Fibroblast of skin of back (primary cell): ENCODE results near the gene RPE65.
"Not testable (repeated sequence)": the region's sequence is repeated elsewhere in the genome, so short reads cannot be mapped to it uniquely, and the experiment has no call there.

Experiments used
- DNase-seq: peaks from one replicate; pipeline ENCODE4 v3.0.0-alpha.2; 2013

The RPE65 gene

GRCh38 chr1:68453060-68453670, 3.4 kb upstream of the RPE65 start:
- DNase-seq = no peak

- no peak for DNase-seq
Observed at GRCh38 chr1:68448365-68448764, 1.4 kb downstream of the RPE65 start.

- DNase-seq = no peak
Observed at GRCh38 chr1:68445709-68446108, 4.0 kb downstream of the RPE65 start.

- DNase-seq = peak; percentile 72
Observed at GRCh38 chr1:68442822-68443556, 6.8 kb downstream of the RPE65 start.

- DNase-seq = no peak
Observed at GRCh38 chr1:68442006-68442405, 7.7 kb downstream of the RPE65 start.

GRCh38 chr1:68438310-68438709, 11.4 kb downstream of the RPE65 start:
- DNase-seq = no peak

GRCh38 chr1:68433395-68433794, 16.4 kb downstream of the RPE65 start:
- no peak for DNase-seq

- DNase-seq = no peak
Observed at GRCh38 chr1:68431076-68431475, 18.7 kb downstream of the RPE65 start.

- no peak for DNase-seq
Observed at GRCh38 chr1:68429233-68429808, 20.4 kb downstream of the RPE65 start.

- no peak for DNase-seq
Observed at GRCh38 chr1:68426594-68426993, 23.2 kb downstream of the RPE65 start.

GRCh38 chr1:68421350-68421749, 28.4 kb downstream of the RPE65 start:
- no peak for DNase-seq

GRCh38 chr1:68409426-68409825, 40.3 kb downstream of the RPE65 start:
- peak; percentile 27 for DNase-seq

- no peak for DNase-seq
Observed at GRCh38 chr1:68401506-68401905, 48.2 kb downstream of the RPE65 start.

GRCh38 chr1:68395575-68395974, 54.2 kb downstream of the RPE65 start:
- not testable (repeated sequence) for DNase-seq

- not testable (repeated sequence) for DNase-seq
Observed at GRCh38 chr1:68392474-68392873, 57.3 kb downstream of the RPE65 start.

- DNase-seq = not testable (repeated sequence)
Observed at GRCh38 chr1:68385798-68386524, 63.8 kb downstream of the RPE65 start.

- DNase-seq = peak; percentile 83
Observed at GRCh38 chr1:68384872-68385411, 64.8 kb downstream of the RPE65 start.

- DNase-seq = peak; percentile 100
Observed at GRCh38 chr1:68384321-68384813, 65.4 kb downstream of the RPE65 start.

GRCh38 chr1:68383092-68383491, 66.7 kb downstream of the RPE65 start:
- DNase-seq = no peak

GRCh38 chr1:68379085-68379478, 70.7 kb downstream of the RPE65 start:
- no peak for DNase-seq
